Tongue (tissue), 2 donors: ENCODE measurements around the gene COL4A1. TPM values are rescaled to one million over a fixed set of nuclear protein-coding genes. Genes with fewer than 3 reads are reported as not detected.
"Not testable (repeated sequence)": the region's sequence is repeated elsewhere in the genome, so short reads cannot be mapped to it uniquely, and the experiment has no call there.

ENCODE experiments used
- DNase-seq: peaks from one replicate; pipeline ENCODE4 v3.0.0-alpha.2; 2015
- total RNA-seq: library from RNA; depleted of rRNA; stranded (reverse); fragments of >200 nt; gene quantifications from one replicate; pipeline ENCODE4 v1.2.3, GENCODE V29; 2014

The COL4A1 gene
- total RNA-seq, 1 donor from 2014 or later = 1,052 TPM

GRCh38 chr13:110323172-110323891 lies 16.4 kb upstream of the COL4A1 start:
- peak; percentile 84 for DNase-seq

GRCh38 chr13:110322828-110323171 lies 15.8 kb upstream of the COL4A1 start:
- peak; percentile 69 for DNase-seq

GRCh38 chr13:110322126-110322827 lies 15.3 kb upstream of the COL4A1 start:
- no peak for DNase-seq

GRCh38 chr13:110321573-110321972 lies 14.6 kb upstream of the COL4A1 start:
- DNase-seq = not testable (repeated sequence)

- no peak for DNase-seq
Measured at GRCh38 chr13:110320645-110321044, 13.7 kb upstream of the COL4A1 start.

GRCh38 chr13:110319774-110320509 lies 13.0 kb upstream of the COL4A1 start:
- no peak for DNase-seq

GRCh38 chr13:110319397-110319773 lies 12.4 kb upstream of the COL4A1 start:
- no peak for DNase-seq

- no peak for DNase-seq
Measured at GRCh38 chr13:110318920-110319319, 12.0 kb upstream of the COL4A1 start.

- no peak for DNase-seq
Measured at GRCh38 chr13:110317496-110318195, 10.7 kb upstream of the COL4A1 start.

- no peak for DNase-seq
Measured at GRCh38 chr13:110317093-110317492, 10.1 kb upstream of the COL4A1 start.

- DNase-seq = no peak
Measured at GRCh38 chr13:110316196-110316595, 9.2 kb upstream of the COL4A1 start.

GRCh38 chr13:110314516-110315245 lies 7.7 kb upstream of the COL4A1 start:
- no peak for DNase-seq

- DNase-seq = not testable (repeated sequence)
Measured at GRCh38 chr13:110313733-110314132, 6.8 kb upstream of the COL4A1 start.

- not testable (repeated sequence) for DNase-seq
Measured at GRCh38 chr13:110313261-110313660, 6.3 kb upstream of the COL4A1 start.

GRCh38 chr13:110312339-110313031 lies 5.5 kb upstream of the COL4A1 start:
- no peak for DNase-seq

GRCh38 chr13:110311443-110312338 lies 4.7 kb upstream of the COL4A1 start:
- no peak for DNase-seq

- no peak for DNase-seq
Measured at GRCh38 chr13:110310541-110311442, 3.8 kb upstream of the COL4A1 start.

- no peak for DNase-seq
Measured at GRCh38 chr13:110309661-110310524, 2.9 kb upstream of the COL4A1 start.
